ENCODE measurements around the gene FCGR3B. TPM values are rescaled to one million over a fixed set of nuclear protein-coding genes. Genes with fewer than 3 reads are reported as not detected.
"Not testable (repeated sequence)": the region's sequence is repeated elsewhere in the genome, so short reads cannot be mapped to it uniquely, and the experiment has no call there.

Gene FCGR3B
- total and polyA plus RNA-seq, 2 donors (not counting 1 experiment from before 2014, with no cell fraction given), result 0.13 TPM; not detected in 1

DNA sequence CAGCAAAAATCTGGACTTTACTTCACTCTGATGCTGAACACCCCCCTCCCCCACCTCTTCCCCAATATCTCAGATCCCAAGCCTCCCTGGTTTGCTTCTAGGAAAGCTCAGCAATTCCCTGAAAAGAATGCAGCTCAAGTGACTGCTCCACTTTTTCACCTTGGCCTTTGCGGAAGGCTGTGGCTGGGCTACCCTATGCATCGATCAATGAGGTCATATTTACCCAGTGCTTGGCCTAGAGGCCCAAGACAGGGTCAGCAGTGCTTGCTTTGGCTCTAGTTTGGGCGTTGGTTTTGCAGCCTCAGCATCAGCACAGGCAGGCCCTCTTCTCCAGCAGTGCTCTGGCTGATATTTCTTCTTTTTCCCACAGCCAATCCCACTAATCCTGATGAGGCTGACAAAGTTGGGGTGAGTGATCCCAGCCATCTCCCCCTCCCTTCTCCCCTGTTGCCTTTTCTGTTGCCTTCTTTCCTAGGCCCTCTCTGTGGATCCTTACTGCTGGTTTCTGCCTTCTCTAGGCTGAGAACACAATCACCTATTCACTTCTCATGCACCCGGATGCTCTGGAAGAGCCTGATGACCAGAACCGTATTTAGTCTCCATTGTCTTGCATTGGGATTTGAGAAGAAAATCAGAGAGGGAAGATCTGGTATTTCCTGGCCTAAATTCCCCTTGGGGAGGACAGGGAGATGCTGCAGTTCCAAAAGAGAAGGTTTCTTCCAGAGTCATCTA, 46.1 kb upstream of the FCGR3B start:
- Histone ChIP-seq H3K9ac (ENCODE audit: low read length) (no peak overlapping the region), H3K79me2 (ENCODE audit: control insufficient read depth, insufficient read depth, low read length) (no peaks in the 10 kb centered on the region), H2AFZ (ENCODE audit: insufficient read depth, low read depth, low read length, poor library complexity, severe bottlenecking) (no peak overlapping the region), H3K9me3 (ENCODE audit: control extremely low read depth in 1 of 3, control insufficient read depth in 2 of 3, insufficient read depth in 1 of 3, low read length in 2 of 3) (no peaks in the 10 kb centered on the region), H3K4me1 (ENCODE audit: control insufficient read depth in 2 of 2, insufficient read depth in 2 of 2, low read length in 2 of 2) (no peaks in the 10 kb centered on the region), H3K36me3 (replicated peaks in 1 of 2; ENCODE audit: control extremely low read depth in 1 of 2, control insufficient read depth in 1 of 2, extremely low read depth in 1 of 2, insufficient read depth in 2 of 2, low read length in 1 of 2) (peaks cover 6 to 37% of the 10 kb centered on the region in 2 experiments), H3K4me3 (ENCODE audit: control extremely low read depth in 1 of 5, extremely low read depth in 1 of 5, insufficient read depth in 1 of 5, low read depth in 2 of 5, low read length in 4 of 5) (no peak overlapping the region), H3K27me3 (replicated peaks in 1 of 4; ENCODE audit: control extremely low read depth in 1 of 4, control insufficient read depth in 3 of 4, insufficient read depth in 4 of 4, low read length in 3 of 4) (no peaks in the 10 kb centered on the region), H4K20me1 (ENCODE audit: control insufficient read depth, insufficient read depth, low read length, poor library complexity, severe bottlenecking) (no peaks in the 10 kb centered on the region), H3K27ac (ENCODE audit: low read length in 2 of 2) (no peak overlapping the region), H3K4me2 (replicated peaks; ENCODE audit: low read depth, low read length, poor library complexity, severe bottlenecking) (no peak overlapping the region)
- Mint-ChIP-seq H3K27me3 (no peaks in the 10 kb centered on the region), H3K9me3 (ENCODE audit: insufficient read depth) (no peaks in the 10 kb centered on the region), H3K4me3 (no peak overlapping the region), H3K4me1 (peaks cover 3% of the 10 kb centered on the region), H3K27ac (no peak overlapping the region)
- DNase-seq (no peak), ATAC-seq (ENCODE audit: low read depth) (no peak)
- intact Hi-C loops (cut with micrococcal nuclease), result no loop called here
- ChIA-PET CTCF (no interaction called here), POLR2A (no interaction called here)
- TF ChIP-seq EZH2 (IDR thresholded peaks at IDR 0.05; ENCODE audit: borderline replicate concordance, insufficient read depth, low read depth, low read length, poor library complexity, severe bottlenecking) (no peak), CTCF (IDR thresholded peaks at IDR 0.05) (no peak)
- 100% methylated on average over 4 of the region's 5 CpGs for WGBS (ENCODE audit: insufficient coverage)

GRCh38 chr1:161676441-161676840, 45.5 kb upstream of the FCGR3B start:
- no peak overlapping the region for H2AFZ ChIP-seq (ENCODE audit: insufficient read depth, low read depth, low read length, poor library complexity, severe bottlenecking)
- no peaks in the 10 kb centered on the region for H3K27me3 ChIP-seq (replicated peaks in 1 of 4; ENCODE audit: control extremely low read depth in 1 of 4, control insufficient read depth in 3 of 4, insufficient read depth in 4 of 4, low read length in 3 of 4)
- Mint-ChIP-seq H3K4me1 (peaks cover 3% of the 10 kb centered on the region), H3K9me3 (ENCODE audit: insufficient read depth) (no peaks in the 10 kb centered on the region), H3K27ac (no peak overlapping the region), H3K4me3 (no peak overlapping the region), H3K27me3 (no peaks in the 10 kb centered on the region)
- CTCF ChIA-PET, result no interaction called here
- H3K9me3 ChIP-seq (ENCODE audit: control extremely low read depth in 1 of 3, control insufficient read depth in 2 of 3, insufficient read depth in 1 of 3, low read length in 2 of 3), result no peaks in the 10 kb centered on the region
- intact Hi-C loops (cut with micrococcal nuclease), result no loop called here
- WGBS (ENCODE audit: insufficient coverage), result 100% methylated on average over 2 of the region's 2 CpGs
- TF ChIP-seq EZH2 (IDR thresholded peaks at IDR 0.05; ENCODE audit: borderline replicate concordance, insufficient read depth, low read depth, low read length, poor library complexity, severe bottlenecking) (no peak), CTCF (IDR thresholded peaks at IDR 0.05) (no peak)
- no peaks in the 10 kb centered on the region for H4K20me1 ChIP-seq (ENCODE audit: control insufficient read depth, insufficient read depth, low read length, poor library complexity, severe bottlenecking)
- no peak overlapping the region for H3K4me2 ChIP-seq (replicated peaks; ENCODE audit: low read depth, low read length, poor library complexity, severe bottlenecking)
- no peak overlapping the region for H3K9ac ChIP-seq (ENCODE audit: low read length)
- no peaks in the 10 kb centered on the region for H3K79me2 ChIP-seq (ENCODE audit: control insufficient read depth, insufficient read depth, low read length)
- no peak overlapping the region for H3K4me3 ChIP-seq (ENCODE audit: control extremely low read depth in 1 of 5, extremely low read depth in 1 of 5, insufficient read depth in 1 of 5, low read depth in 2 of 5, low read length in 4 of 5)
- POLR2A ChIA-PET, result no interaction called here
- H3K27ac ChIP-seq (ENCODE audit: low read length in 2 of 2), result no peak overlapping the region
- DNase-seq, result no peak
- peaks cover 6 to 39% of the 10 kb centered on the region in 2 experiments for H3K36me3 ChIP-seq (replicated peaks in 1 of 2; ENCODE audit: control extremely low read depth in 1 of 2, control insufficient read depth in 1 of 2, extremely low read depth in 1 of 2, insufficient read depth in 2 of 2, low read length in 1 of 2)
- H3K4me1 ChIP-seq (ENCODE audit: control insufficient read depth in 2 of 2, insufficient read depth in 2 of 2, low read length in 2 of 2), result no peaks in the 10 kb centered on the region
- ATAC-seq (ENCODE audit: low read depth), result no peak

- H4K20me1 ChIP-seq (ENCODE audit: control insufficient read depth, insufficient read depth, low read length, poor library complexity, severe bottlenecking); H3K27me3 ChIP-seq (replicated peaks in 1 of 4; ENCODE audit: control extremely low read depth in 1 of 4, control insufficient read depth in 3 of 4, insufficient read depth in 4 of 4, low read length in 3 of 4); H3K4me2 ChIP-seq (replicated peaks; ENCODE audit: low read depth, low read length, poor library complexity, severe bottlenecking); H3K27ac Mint-ChIP-seq; H3K27ac ChIP-seq (ENCODE audit: low read length in 2 of 2); H3K4me1 Mint-ChIP-seq; H3K79me2 ChIP-seq (ENCODE audit: control insufficient read depth, insufficient read depth, low read length); H3K4me3 ChIP-seq (ENCODE audit: control extremely low read depth in 1 of 5, extremely low read depth in 1 of 5, insufficient read depth in 1 of 5, low read depth in 2 of 5, low read length in 4 of 5); ATAC-seq (ENCODE audit: low read depth); POLR2A ChIA-PET; H3K9me3 ChIP-seq (ENCODE audit: control extremely low read depth in 1 of 3, control insufficient read depth in 2 of 3, insufficient read depth in 1 of 3, low read length in 2 of 3); H3K4me3 Mint-ChIP-seq; H2AFZ ChIP-seq (ENCODE audit: insufficient read depth, low read depth, low read length, poor library complexity, severe bottlenecking); H3K9me3 Mint-ChIP-seq (ENCODE audit: insufficient read depth); intact Hi-C loops (cut with micrococcal nuclease); H3K27me3 Mint-ChIP-seq; H3K9ac ChIP-seq (ENCODE audit: low read length); H3K4me1 ChIP-seq (ENCODE audit: control insufficient read depth in 2 of 2, insufficient read depth in 2 of 2, low read length in 2 of 2); DNase-seq; CTCF ChIA-PET: not testable (repeated sequence)
- WGBS (ENCODE audit: insufficient coverage), result 100% methylated on average over 2 of the region's 3 CpGs
- peaks cover 6 to 43% of the 10 kb centered on the region in 2 experiments for H3K36me3 ChIP-seq (replicated peaks in 1 of 2; ENCODE audit: control extremely low read depth in 1 of 2, control insufficient read depth in 1 of 2, extremely low read depth in 1 of 2, insufficient read depth in 2 of 2, low read length in 1 of 2)
Observed at GRCh38 chr1:161674908-161675307, 43.9 kb upstream of the FCGR3B start.
